Right forelimb (tissue), 1 donor: ENCODE results near the gene SF3A2.
A peak's percentile ranks its signal among the peaks of the same experiment; 100 is the strongest.

ENCODE experiments used
- DNase-seq: peaks from one replicate; pipeline ENCODE4 v3.0.0-alpha.2; 2018

SF3A2 gene

GRCh38 chr19:2255112-2255845, 18.7 kb downstream of the SF3A2 start:
- DNase-seq, result peak; percentile 40

GRCh38 chr19:2255982-2256685, 19.5 kb downstream of the SF3A2 start, which contains the start of gene JSRP1:
JSRP1 (minus strand) TSS chr19:2256417; CDS start chr19:2255314, 1,103 bp downstream.
- DNase-seq, result peak; percentile 79

GRCh38 chr19:2259336-2259735, 22.7 kb downstream of the SF3A2 start:
- no peak for DNase-seq

- DNase-seq, result no peak
Measured at GRCh38 chr19:2260341-2260805, 23.7 kb downstream of the SF3A2 start.

- no peak for DNase-seq
Measured at GRCh38 chr19:2261438-2262172, 25.0 kb downstream of the SF3A2 start.

GRCh38 chr19:2266183-2266993, 29.8 kb downstream of the SF3A2 start:
- no peak for DNase-seq

- DNase-seq, result no peak
Measured at GRCh38 chr19:2268480-2268830, 31.8 kb downstream of the SF3A2 start.

GRCh38 chr19:2268861-2269243, 32.2 kb downstream of the SF3A2 start:
- DNase-seq, result no peak

GRCh38 chr19:2269244-2270156, 32.9 kb downstream of the SF3A2 start:
- peak; percentile 99 for DNase-seq

GRCh38 chr19:2270157-2270422, 33.5 kb downstream of the SF3A2 start:
- no peak for DNase-seq

GRCh38 chr19:2270423-2271233, 34.0 kb downstream of the SF3A2 start:
- peak; percentile 88 for DNase-seq

GRCh38 chr19:2271234-2272103, 34.8 kb downstream of the SF3A2 start:
- DNase-seq, result no peak

GRCh38 chr19:2273356-2274184, 36.9 kb downstream of the SF3A2 start:
- peak; percentile 88 for DNase-seq

- DNase-seq, result no peak
Measured at GRCh38 chr19:2274185-2274711, 37.6 kb downstream of the SF3A2 start.

- DNase-seq, result no peak
Measured at GRCh38 chr19:2274931-2275535, 38.4 kb downstream of the SF3A2 start.

GRCh38 chr19:2275588-2276428, 39.2 kb downstream of the SF3A2 start:
- DNase-seq, result no peak

- no peak for DNase-seq
Measured at GRCh38 chr19:2276429-2276986, 39.9 kb downstream of the SF3A2 start.
